Measurements from ENCODE around the gene GLIPR1L1.

The GLIPR1L1 gene

GRCh38 chr12:75390899-75391538 lies 56.5 kb downstream of the GLIPR1L1 start, which contains the start of gene GLIPR1L2:
Gene GLIPR1L2, plus strand, starts transcription at chr12:75391089. Its CDS starts 28 bp downstream, at chr12:75391117.
- H3K4me3 ChIP-seq (replicated peaks; ENCODE audit: low read depth, low read length), result peak within 1 kb of the TSS; percentile 63
- TF ChIP-seq, protein P1, sequence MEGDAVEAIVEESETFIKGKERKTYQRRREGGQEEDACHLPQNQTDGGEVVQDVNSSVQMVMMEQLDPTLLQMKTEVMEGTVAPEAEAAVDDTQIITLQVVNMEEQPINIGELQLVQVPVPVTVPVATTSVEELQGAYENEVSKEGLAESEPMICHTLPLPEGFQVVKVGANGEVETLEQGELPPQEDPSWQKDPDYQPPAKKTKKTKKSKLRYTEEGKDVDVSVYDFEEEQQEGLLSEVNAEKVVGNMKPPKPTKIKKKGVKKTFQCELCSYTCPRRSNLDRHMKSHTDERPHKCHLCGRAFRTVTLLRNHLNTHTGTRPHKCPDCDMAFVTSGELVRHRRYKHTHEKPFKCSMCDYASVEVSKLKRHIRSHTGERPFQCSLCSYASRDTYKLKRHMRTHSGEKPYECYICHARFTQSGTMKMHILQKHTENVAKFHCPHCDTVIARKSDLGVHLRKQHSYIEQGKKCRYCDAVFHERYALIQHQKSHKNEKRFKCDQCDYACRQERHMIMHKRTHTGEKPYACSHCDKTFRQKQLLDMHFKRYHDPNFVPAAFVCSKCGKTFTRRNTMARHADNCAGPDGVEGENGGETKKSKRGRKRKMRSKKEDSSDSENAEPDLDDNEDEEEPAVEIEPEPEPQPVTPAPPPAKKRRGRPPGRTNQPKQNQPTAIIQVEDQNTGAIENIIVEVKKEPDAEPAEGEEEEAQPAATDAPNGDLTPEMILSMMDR (IDR thresholded peaks at IDR 0.05; ENCODE audit: low read length, missing control alignments), result peak; percentile 87
- DNase-seq (ENCODE audit: low read depth), result peak; percentile 98

DNA sequence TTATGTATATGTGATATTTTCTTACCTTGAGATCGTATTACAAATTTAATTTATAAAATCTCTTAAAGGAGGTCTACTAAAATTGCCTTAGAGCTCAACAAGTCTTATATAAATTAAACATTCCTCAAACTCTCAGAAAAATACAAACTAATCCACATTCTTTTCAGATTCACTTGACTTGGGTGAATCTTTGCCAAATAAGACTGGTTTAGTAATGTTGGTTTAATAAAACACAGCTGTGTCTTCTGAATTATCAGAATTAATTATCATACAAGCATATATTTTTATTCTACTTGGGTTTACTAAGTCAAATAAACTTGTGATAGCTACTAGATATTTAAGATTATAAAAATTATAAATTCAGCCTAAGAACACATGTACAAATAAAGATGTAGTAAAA lies 69.8 kb downstream of the GLIPR1L1 start:
- no peak overlapping the region for H3K4me3 ChIP-seq (replicated peaks; ENCODE audit: low read depth, low read length)
- no peak for DNase-seq (ENCODE audit: low read depth)
- TF ChIP-seq, protein P1 (IDR thresholded peaks at IDR 0.05; ENCODE audit: low read length, missing control alignments), result no peak

- H3K4me3 ChIP-seq (replicated peaks; ENCODE audit: low read depth, low read length), result no peak overlapping the region
- TF ChIP-seq, protein P1 (IDR thresholded peaks at IDR 0.05; ENCODE audit: low read length, missing control alignments), result no peak
- no peak for DNase-seq (ENCODE audit: low read depth)
Measured at GRCh38 chr12:75407683-75408082, 73.2 kb downstream of the GLIPR1L1 start.

DNA sequence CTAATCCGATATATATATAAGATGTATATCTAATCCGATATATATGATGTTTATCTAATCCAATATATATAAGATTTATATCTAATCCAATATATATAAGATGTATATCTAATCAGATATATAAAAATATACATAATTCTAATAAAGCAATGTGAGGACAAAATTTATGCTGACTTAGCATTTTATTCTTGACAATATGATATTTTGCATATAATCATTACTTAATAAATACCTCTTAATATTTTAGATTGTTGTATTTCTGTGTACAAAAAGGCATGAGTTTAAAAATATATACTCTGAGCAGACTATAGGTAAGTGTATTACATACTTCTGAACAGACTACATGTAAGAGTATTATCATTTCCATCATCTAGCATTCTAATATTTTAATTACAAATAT lies 75.4 kb downstream of the GLIPR1L1 start:
- no peak overlapping the region for H3K4me3 ChIP-seq (replicated peaks; ENCODE audit: low read depth, low read length)
- TF ChIP-seq, protein P1 (IDR thresholded peaks at IDR 0.05; ENCODE audit: low read length, missing control alignments), result no peak
- DNase-seq (ENCODE audit: low read depth), result no peak

GRCh38 chr12:75414671-75415070 lies 80.2 kb downstream of the GLIPR1L1 start:
- no peak for DNase-seq (ENCODE audit: low read depth)
- H3K4me3 ChIP-seq (replicated peaks; ENCODE audit: low read depth, low read length), result no peak overlapping the region
- TF ChIP-seq, protein P1 (IDR thresholded peaks at IDR 0.05; ENCODE audit: low read length, missing control alignments), result no peak

- DNase-seq (ENCODE audit: low read depth), result no peak
- TF ChIP-seq, protein P1 (IDR thresholded peaks at IDR 0.05; ENCODE audit: low read length, missing control alignments), result no peak
- H3K4me3 ChIP-seq (replicated peaks; ENCODE audit: low read depth, low read length), result no peak overlapping the region
Measured at GRCh38 chr12:75419841-75420240, 85.4 kb downstream of the GLIPR1L1 start.
